Measurements from ENCODE around the gene HIVEP3. TPM values are rescaled to one million over a fixed set of nuclear protein-coding genes. Genes with fewer than 3 reads are reported as not detected.

The HIVEP3 gene
- total and polyA plus RNA-seq, 2 experiments from 2014 or later = 0.57 to 5.9 TPM

- TF ChIP-seq EZH2phosphoT487 (IDR thresholded peaks at IDR 0.05; ENCODE audit: low read depth, severe bottlenecking, unreplicated experiment) (no peak), EZH2 (IDR thresholded peaks at IDR 0.05; ENCODE audit: borderline replicate concordance) (no peak)
- TF ChIP-seq, protein P1, sequence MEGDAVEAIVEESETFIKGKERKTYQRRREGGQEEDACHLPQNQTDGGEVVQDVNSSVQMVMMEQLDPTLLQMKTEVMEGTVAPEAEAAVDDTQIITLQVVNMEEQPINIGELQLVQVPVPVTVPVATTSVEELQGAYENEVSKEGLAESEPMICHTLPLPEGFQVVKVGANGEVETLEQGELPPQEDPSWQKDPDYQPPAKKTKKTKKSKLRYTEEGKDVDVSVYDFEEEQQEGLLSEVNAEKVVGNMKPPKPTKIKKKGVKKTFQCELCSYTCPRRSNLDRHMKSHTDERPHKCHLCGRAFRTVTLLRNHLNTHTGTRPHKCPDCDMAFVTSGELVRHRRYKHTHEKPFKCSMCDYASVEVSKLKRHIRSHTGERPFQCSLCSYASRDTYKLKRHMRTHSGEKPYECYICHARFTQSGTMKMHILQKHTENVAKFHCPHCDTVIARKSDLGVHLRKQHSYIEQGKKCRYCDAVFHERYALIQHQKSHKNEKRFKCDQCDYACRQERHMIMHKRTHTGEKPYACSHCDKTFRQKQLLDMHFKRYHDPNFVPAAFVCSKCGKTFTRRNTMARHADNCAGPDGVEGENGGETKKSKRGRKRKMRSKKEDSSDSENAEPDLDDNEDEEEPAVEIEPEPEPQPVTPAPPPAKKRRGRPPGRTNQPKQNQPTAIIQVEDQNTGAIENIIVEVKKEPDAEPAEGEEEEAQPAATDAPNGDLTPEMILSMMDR (IDR thresholded peaks at IDR 0.05; ENCODE audit: poor library complexity) = no peak
- WGBS (ENCODE audit: low lambda C conversion rate, missing lambda C conversion rate) = 80% methylated on average over 10 of the region's 10 CpGs
Observed at GRCh38 chr1:41674522-41674921, 244.2 kb downstream of the HIVEP3 start.

DNA sequence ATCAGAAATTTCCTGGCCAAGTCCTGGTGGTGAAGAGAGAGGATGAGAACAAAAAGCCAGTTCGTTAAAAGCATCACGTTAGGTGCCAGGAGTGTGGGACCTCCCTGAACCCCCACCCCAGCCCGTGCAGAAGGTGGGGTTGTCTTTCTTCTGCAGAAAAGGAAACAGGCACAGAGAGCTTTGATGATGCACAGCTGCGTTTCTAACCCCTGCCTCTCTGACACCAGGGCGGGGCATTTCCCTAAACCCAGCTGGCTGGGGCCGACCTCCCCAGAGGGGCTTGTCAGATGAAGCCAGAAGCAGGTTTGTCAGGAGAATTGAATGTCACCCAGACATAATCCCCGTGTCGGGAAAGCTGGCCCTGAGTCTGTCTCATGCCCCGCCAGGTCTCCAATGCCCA, 244.9 kb downstream of the HIVEP3 start:
- Histone ChIP-seq H3K79me2 (no peaks in the 10 kb centered on the region), H3K9me2 (replicated peaks; ENCODE audit: insufficient read depth) (no peaks in the 10 kb centered on the region), H3K36me3 (replicated peaks; ENCODE audit: insufficient read depth, low read depth) (no peaks in the 10 kb centered on the region), H3K27ac (no peak overlapping the region), H2AFZ (no peak overlapping the region), H3K9me3 (ENCODE audit: low read depth) (no peaks in the 10 kb centered on the region), H3K4me2 (no peak overlapping the region), H3K4me3 (no peak overlapping the region), H3K4me1 (ENCODE audit: insufficient read depth) (peaks cover 19% of the 10 kb centered on the region), H3K27me3 (no peaks in the 10 kb centered on the region), H4K20me1 (ENCODE audit: insufficient read depth, poor library complexity, severe bottlenecking) (no peaks in the 10 kb centered on the region)
- no peak for DNase-seq (ENCODE audit: low spot score)
- 70% methylated on average over 9 of the region's 9 CpGs for WGBS (ENCODE audit: low lambda C conversion rate, missing lambda C conversion rate)
- TF ChIP-seq, protein P1 (IDR thresholded peaks at IDR 0.05; ENCODE audit: poor library complexity) = no peak
- TF ChIP-seq EZH2phosphoT487 (IDR thresholded peaks at IDR 0.05; ENCODE audit: low read depth, severe bottlenecking, unreplicated experiment) (no peak), EZH2 (IDR thresholded peaks at IDR 0.05; ENCODE audit: borderline replicate concordance) (no peak)

More at GRCh38 chr1:41674522-41674921, 244.2 kb downstream of the HIVEP3 start:
- Histone ChIP-seq H3K4me2 (no peak overlapping the region), H3K36me3 (replicated peaks; ENCODE audit: insufficient read depth, low read depth) (no peaks in the 10 kb centered on the region), H3K27ac (no peak overlapping the region), H2AFZ (no peak overlapping the region), H4K20me1 (ENCODE audit: insufficient read depth, poor library complexity, severe bottlenecking) (no peaks in the 10 kb centered on the region), H3K27me3 (no peaks in the 10 kb centered on the region), H3K9me3 (ENCODE audit: low read depth) (no peaks in the 10 kb centered on the region), H3K4me3 (no peak overlapping the region), H3K79me2 (no peaks in the 10 kb centered on the region), H3K4me1 (ENCODE audit: insufficient read depth) (peaks cover 19% of the 10 kb centered on the region), H3K9me2 (replicated peaks; ENCODE audit: insufficient read depth) (no peaks in the 10 kb centered on the region)
- no peak for DNase-seq (ENCODE audit: low spot score)

DNA sequence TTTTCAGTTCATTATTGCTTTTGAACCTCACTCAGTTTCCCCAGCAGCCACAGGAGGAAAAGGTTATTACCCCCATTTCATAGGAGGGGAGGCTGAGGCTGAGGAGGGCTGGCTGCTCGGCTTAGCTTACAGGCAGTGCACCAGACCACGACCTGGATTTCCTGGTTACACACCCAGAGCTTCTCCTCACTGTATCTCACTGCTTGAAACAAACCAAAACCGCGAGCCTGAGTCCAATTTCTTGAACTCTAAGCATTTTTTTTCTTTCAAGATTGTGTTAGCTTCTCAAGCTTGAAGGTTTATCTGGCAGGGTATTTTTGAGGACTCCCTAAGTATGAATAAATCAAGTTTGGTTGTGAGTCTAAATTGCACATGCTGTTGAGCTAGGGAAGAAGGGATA, 245.3 kb downstream of the HIVEP3 start:
- H3K79me2 ChIP-seq = no peaks in the 10 kb centered on the region
- H3K9me2 ChIP-seq (replicated peaks; ENCODE audit: insufficient read depth) = no peaks in the 10 kb centered on the region
- no peak overlapping the region for H3K4me3 ChIP-seq
- 59% methylated on average over 4 of the region's 4 CpGs for WGBS (ENCODE audit: low lambda C conversion rate, missing lambda C conversion rate)
- no peaks in the 10 kb centered on the region for H3K36me3 ChIP-seq (replicated peaks; ENCODE audit: insufficient read depth, low read depth)
- H3K9me3 ChIP-seq (ENCODE audit: low read depth) = no peaks in the 10 kb centered on the region
- no peaks in the 10 kb centered on the region for H3K27me3 ChIP-seq
- H3K4me1 ChIP-seq (ENCODE audit: insufficient read depth) = peaks cover 19% of the 10 kb centered on the region
- H3K4me2 ChIP-seq = no peak overlapping the region
- no peak for DNase-seq (ENCODE audit: low spot score)
- H4K20me1 ChIP-seq (ENCODE audit: insufficient read depth, poor library complexity, severe bottlenecking) = no peaks in the 10 kb centered on the region
- TF ChIP-seq, protein P1 (IDR thresholded peaks at IDR 0.05; ENCODE audit: poor library complexity) = no peak
- no peak for TF ChIP-seq EZH2 (IDR thresholded peaks at IDR 0.05; ENCODE audit: borderline replicate concordance)
- no peak for TF ChIP-seq EZH2phosphoT487 (IDR thresholded peaks at IDR 0.05; ENCODE audit: low read depth, severe bottlenecking, unreplicated experiment)
- H3K27ac ChIP-seq = peak overlapping the region; percentile 85
- H2AFZ ChIP-seq = no peak overlapping the region
